Neural progenitor cell (in vitro differentiated cells): ENCODE measurements around the gene FANCG.

Experiments
- EZH2 ChIP-seq: fragments of 200-600 bp; sonication (generic); IDR thresholded peaks from 2 replicates; pipeline ENCODE4 v1.6.1; 2017; ENCODE audit warnings: antibody characterized with exemption, mild to moderate bottlenecking, moderate library complexity
- EZH2phosphoT487 ChIP-seq: fragments of 200-600 bp; sonication (generic); IDR thresholded peaks from 2 replicates; pipeline ENCODE4 v1.6.1; 2017; ENCODE audit warnings: antibody characterized with exemption
- TF ChIP-seq, protein P1 (sequence below): fragments of 200-600 bp; sonication (generic); IDR thresholded peaks from 2 replicates; pipeline ENCODE4 v1.5.1; 2017; ENCODE audit warnings: antibody characterized with exemption, mild to moderate bottlenecking

DNA sequence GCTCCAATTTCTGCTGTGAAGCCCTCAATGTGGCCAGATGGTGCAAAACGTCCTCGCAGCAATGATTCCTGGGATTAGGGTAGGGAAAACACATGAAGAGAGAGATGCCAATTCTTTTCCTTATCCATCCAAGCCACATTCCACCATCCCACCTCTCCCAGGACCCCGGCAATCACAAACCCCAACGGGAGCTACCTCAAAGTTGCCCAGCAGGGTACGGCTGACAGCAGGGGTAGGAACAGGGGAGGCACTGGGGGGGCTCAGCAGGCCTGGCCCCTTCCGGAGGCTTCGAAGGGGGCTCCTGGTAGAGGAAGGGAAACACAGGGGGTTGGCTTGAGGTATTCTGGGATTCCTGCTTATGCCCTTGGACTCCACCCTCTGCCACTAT is 26.6 kb upstream of the FANCG start:
- TF ChIP-seq, protein P1, sequence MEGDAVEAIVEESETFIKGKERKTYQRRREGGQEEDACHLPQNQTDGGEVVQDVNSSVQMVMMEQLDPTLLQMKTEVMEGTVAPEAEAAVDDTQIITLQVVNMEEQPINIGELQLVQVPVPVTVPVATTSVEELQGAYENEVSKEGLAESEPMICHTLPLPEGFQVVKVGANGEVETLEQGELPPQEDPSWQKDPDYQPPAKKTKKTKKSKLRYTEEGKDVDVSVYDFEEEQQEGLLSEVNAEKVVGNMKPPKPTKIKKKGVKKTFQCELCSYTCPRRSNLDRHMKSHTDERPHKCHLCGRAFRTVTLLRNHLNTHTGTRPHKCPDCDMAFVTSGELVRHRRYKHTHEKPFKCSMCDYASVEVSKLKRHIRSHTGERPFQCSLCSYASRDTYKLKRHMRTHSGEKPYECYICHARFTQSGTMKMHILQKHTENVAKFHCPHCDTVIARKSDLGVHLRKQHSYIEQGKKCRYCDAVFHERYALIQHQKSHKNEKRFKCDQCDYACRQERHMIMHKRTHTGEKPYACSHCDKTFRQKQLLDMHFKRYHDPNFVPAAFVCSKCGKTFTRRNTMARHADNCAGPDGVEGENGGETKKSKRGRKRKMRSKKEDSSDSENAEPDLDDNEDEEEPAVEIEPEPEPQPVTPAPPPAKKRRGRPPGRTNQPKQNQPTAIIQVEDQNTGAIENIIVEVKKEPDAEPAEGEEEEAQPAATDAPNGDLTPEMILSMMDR = no peak
- no peak for TF ChIP-seq EZH2phosphoT487
- TF ChIP-seq EZH2 = no peak
